Ishikawa (cell line): ENCODE measurements around the gene ENDOD1.

ENCODE experiments used
- CEBPB ChIP-seq: IDR thresholded peaks from 2 replicates; pipeline ENCODE4 v1.6.1; 2012
- CREB1 ChIP-seq: IDR thresholded peaks from 2 replicates; pipeline ENCODE4 v1.6.1; 2012; ENCODE audit warnings: low read depth
- EGR1 ChIP-seq: IDR thresholded peaks from 2 replicates; pipeline ENCODE4 v1.6.1; 2012
- EP300 ChIP-seq: IDR thresholded peaks from 2 replicates; pipeline ENCODE4 v1.6.1; 2012; ENCODE audit warnings: borderline replicate concordance
- FOXM1 ChIP-seq: IDR thresholded peaks from 2 replicates; pipeline ENCODE4 v1.6.1; 2012; ENCODE audit warnings: low read depth, borderline replicate concordance
- MAX ChIP-seq: IDR thresholded peaks from 2 replicates; pipeline ENCODE4 v1.6.1; 2012
- NFIC ChIP-seq: IDR thresholded peaks from 2 replicates; pipeline ENCODE4 v1.6.1; 2012
- RAD21 ChIP-seq: IDR thresholded peaks from 2 replicates; pipeline ENCODE4 v1.6.1; 2012; ENCODE audit warnings: low read depth
- TAF1 ChIP-seq: IDR thresholded peaks from 2 replicates; pipeline ENCODE4 v1.6.1; 2012; ENCODE audit warnings: low read depth, mild to moderate bottlenecking
- TCF12 ChIP-seq: IDR thresholded peaks from 2 replicates; pipeline ENCODE4 v1.6.1; 2012; ENCODE audit warnings: low read depth
- TEAD4 ChIP-seq: IDR thresholded peaks from 2 replicates; pipeline ENCODE4 v1.6.1; 2012
- USF1 ChIP-seq: IDR thresholded peaks from 2 replicates; pipeline ENCODE4 v1.6.1; 2012
- YY1 ChIP-seq: IDR thresholded peaks from 2 replicates; pipeline ENCODE4 v1.6.1; 2012; ENCODE audit warnings: low read depth
- ZBTB7A ChIP-seq: IDR thresholded peaks from 2 replicates; pipeline ENCODE4 v1.6.1; 2012; ENCODE audit warnings: low read depth
- TF ChIP-seq, protein P1 (sequence below): IDR thresholded peaks from 2 replicates; pipeline ENCODE4 v1.6.1; 2012; ENCODE audit warnings: low read depth, mild to moderate bottlenecking

ENDOD1 gene

DNA sequence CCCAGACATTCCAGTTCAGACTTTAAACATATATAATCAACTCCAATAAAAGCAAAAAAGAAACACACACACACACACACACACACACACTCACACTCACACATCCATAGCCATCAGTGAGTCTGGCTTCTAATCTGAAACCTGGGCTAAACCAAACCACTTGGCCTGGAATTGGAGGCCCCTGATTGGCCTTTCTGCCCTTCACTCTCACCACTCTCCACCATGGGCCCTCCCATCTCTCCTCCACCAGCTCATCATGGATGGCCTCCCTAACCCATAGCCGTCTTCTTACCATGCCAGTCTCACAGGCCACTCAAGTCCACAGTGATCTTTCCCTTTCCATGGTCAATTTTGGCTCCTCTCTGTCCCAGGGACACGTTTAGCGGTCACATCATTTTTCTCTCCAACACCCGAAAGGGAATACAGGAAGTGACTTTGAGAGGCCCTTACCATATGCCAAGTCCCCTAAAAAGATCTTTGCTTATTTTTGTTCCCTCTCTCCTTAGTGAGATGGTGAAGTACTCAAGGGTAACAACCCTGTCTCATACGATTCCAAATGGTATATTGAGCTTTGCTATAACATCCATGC, 66.6 kb downstream of the ENDOD1 start:
- TF ChIP-seq MAX (no peak), TAF1 (no peak), YY1 (no peak), TCF12 (no peak), TEAD4 (no peak), CEBPB (no peak)

- TF ChIP-seq TCF12 (no peak), NFIC (peak; percentile 50)
Observed at GRCh38 chr11:95156916-95157541, 67.4 kb downstream of the ENDOD1 start.

DNA sequence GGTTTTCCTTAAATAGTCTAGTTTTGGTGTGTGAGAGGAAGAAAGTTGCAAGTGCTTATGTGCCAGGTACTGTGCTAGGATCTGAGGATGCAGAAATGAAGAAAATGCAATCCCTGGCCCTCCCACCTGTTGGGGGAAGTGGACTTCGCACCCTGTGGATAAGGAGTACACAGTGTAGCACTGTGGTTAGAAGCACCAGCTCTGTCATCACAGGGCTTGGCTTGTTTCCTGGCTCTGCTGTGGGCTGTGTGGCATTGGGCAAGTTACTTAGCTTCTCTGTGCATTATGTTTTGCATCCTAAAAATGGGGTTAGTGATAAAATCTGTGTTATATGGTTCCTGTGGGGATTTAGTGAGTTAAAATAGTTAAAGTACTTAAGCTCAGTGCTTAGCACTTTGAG, 68.2 kb downstream of the ENDOD1 start:
- TF ChIP-seq EGR1 (no peak), ZBTB7A (no peak), CEBPB (no peak), YY1 (no peak), FOXM1 (no peak), MAX (no peak), NFIC (no peak), USF1 (no peak), TEAD4 (no peak), EP300 (no peak), TAF1 (no peak), CREB1 (no peak), RAD21 (no peak), TCF12 (no peak)
- TF ChIP-seq, protein P1, sequence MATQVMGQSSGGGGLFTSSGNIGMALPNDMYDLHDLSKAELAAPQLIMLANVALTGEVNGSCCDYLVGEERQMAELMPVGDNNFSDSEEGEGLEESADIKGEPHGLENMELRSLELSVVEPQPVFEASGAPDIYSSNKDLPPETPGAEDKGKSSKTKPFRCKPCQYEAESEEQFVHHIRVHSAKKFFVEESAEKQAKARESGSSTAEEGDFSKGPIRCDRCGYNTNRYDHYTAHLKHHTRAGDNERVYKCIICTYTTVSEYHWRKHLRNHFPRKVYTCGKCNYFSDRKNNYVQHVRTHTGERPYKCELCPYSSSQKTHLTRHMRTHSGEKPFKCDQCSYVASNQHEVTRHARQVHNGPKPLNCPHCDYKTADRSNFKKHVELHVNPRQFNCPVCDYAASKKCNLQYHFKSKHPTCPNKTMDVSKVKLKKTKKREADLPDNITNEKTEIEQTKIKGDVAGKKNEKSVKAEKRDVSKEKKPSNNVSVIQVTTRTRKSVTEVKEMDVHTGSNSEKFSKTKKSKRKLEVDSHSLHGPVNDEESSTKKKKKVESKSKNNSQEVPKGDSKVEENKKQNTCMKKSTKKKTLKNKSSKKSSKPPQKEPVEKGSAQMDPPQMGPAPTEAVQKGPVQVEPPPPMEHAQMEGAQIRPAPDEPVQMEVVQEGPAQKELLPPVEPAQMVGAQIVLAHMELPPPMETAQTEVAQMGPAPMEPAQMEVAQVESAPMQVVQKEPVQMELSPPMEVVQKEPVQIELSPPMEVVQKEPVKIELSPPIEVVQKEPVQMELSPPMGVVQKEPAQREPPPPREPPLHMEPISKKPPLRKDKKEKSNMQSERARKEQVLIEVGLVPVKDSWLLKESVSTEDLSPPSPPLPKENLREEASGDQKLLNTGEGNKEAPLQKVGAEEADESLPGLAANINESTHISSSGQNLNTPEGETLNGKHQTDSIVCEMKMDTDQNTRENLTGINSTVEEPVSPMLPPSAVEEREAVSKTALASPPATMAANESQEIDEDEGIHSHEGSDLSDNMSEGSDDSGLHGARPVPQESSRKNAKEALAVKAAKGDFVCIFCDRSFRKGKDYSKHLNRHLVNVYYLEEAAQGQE = no peak

- TF ChIP-seq EP300 = no peak
- no peak for TF ChIP-seq RAD21
- no peak for TF ChIP-seq CEBPB
- TF ChIP-seq USF1 = no peak
Observed at GRCh38 chr11:95161248-95161647, 71.6 kb downstream of the ENDOD1 start.

DNA sequence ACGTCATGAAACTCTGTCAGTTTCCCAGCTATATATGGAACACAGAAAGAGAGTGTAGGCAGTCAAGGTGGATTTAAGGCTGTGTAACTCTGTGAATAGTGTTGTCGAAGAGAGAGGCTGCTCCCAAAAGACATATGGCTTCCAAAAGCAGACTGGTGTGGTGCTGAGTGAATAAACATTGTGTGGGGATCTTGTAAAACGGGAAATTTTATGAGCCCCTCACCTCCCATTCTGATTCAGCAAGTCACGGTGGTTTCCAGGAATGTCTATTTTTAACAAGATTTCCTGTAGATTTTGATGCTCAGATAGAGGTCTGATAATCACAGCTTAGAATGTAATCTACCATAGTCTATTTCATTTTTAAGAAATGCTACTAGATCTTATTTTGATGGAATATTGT, 73.5 kb downstream of the ENDOD1 start:
- TF ChIP-seq EP300 (no peak), FOXM1 (no peak), TEAD4 (no peak)

DNA sequence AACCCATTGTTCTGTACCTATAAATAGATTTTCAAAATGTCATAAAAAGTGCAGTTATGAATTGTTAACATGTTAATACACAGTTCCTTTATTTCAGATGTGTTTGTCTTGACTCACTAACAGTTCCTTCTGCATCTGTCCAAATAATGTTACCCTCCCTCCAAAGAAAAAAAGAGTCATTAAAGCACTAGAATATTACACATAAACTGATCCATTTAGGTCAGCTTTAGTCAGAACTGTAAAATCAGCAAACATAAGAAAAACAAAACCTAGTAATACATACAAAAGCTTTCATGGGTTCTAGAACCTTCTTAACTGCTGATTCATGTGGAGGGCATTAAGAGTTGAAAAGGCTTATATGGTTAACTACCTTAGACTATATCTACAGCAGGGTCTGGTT, 76.0 kb downstream of the ENDOD1 start:
- no peak for TF ChIP-seq TAF1

- TF ChIP-seq TCF12 = no peak
- no peak for TF ChIP-seq NFIC
- no peak for TF ChIP-seq CEBPB
- TF ChIP-seq TAF1 = no peak
- TF ChIP-seq EGR1 = no peak
- TF ChIP-seq USF1 = no peak
- TF ChIP-seq, protein P1 = no peak
- no peak for TF ChIP-seq YY1
- no peak for TF ChIP-seq RAD21
Observed at GRCh38 chr11:95166781-95167180, 77.1 kb downstream of the ENDOD1 start.
